Measurements from ENCODE around the gene BLM.

GRCh38 chr15:90801803-90802202, 84.7 kb downstream of the BLM start:
- TF ChIP-seq EZH2 (IDR thresholded peaks at IDR 0.05; ENCODE audit: insufficient read depth, poor library complexity, severe bottlenecking) (no peak), EZH2phosphoT487 (IDR thresholded peaks at IDR 0.05; ENCODE audit: insufficient read depth, low read depth) (no peak)

All from GM23248 (cell line).